ENCODE measurements around the gene ARHGAP28. TPM values are rescaled to one million over a fixed set of nuclear protein-coding genes. Genes with fewer than 3 reads are reported as not detected.

The ARHGAP28 gene
- total and polyA plus RNA-seq, 3 donors from 2014 or later, result 45.5 to 161 (median 76.8) TPM

DNA sequence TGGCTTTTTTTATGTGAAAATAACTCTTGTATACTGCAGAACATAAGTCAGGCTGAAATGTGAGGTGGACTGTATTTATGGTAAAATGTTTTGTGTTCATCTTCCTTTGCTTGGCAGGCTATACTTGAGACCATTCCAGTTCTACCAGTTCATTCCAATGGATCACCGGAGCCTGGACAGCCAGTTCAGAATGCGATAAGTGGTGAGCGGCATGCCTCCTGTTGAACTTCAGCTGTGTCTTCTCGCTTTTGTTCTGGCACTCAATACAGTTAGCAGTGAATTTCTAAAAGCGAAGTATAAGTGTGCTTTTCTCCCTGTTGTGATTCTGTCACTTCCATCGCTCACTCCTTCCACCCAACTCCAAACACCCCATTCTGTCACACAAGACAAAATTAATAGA, 138.5 kb downstream of the ARHGAP28 start:
- no peaks in the 10 kb centered on the region for H3K36me3 ChIP-seq (ENCODE audit: low read depth, missing control alignments)
- no peak overlapping the region for H3K27ac ChIP-seq
- H3K4me3 ChIP-seq, result no peak overlapping the region
- intact Hi-C loops (cut with DNase I; ENCODE audit: low total_unique reads), result no loop called here
- no peak for DNase-seq
- no peak for TF ChIP-seq POLR2A (IDR thresholded peaks at IDR 0.05)
- TF ChIP-seq, protein P1, sequence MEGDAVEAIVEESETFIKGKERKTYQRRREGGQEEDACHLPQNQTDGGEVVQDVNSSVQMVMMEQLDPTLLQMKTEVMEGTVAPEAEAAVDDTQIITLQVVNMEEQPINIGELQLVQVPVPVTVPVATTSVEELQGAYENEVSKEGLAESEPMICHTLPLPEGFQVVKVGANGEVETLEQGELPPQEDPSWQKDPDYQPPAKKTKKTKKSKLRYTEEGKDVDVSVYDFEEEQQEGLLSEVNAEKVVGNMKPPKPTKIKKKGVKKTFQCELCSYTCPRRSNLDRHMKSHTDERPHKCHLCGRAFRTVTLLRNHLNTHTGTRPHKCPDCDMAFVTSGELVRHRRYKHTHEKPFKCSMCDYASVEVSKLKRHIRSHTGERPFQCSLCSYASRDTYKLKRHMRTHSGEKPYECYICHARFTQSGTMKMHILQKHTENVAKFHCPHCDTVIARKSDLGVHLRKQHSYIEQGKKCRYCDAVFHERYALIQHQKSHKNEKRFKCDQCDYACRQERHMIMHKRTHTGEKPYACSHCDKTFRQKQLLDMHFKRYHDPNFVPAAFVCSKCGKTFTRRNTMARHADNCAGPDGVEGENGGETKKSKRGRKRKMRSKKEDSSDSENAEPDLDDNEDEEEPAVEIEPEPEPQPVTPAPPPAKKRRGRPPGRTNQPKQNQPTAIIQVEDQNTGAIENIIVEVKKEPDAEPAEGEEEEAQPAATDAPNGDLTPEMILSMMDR (IDR thresholded peaks at IDR 0.05), result no peak
- H3K4me1 ChIP-seq, result no peaks in the 10 kb centered on the region
- WGBS, 2 donors, result 94 to 96% methylated on average over 6 of the region's 6 CpGs
- H3K27me3 ChIP-seq, result no peaks in the 10 kb centered on the region
- H3K9me3 ChIP-seq, result no peaks in the 10 kb centered on the region

DNA sequence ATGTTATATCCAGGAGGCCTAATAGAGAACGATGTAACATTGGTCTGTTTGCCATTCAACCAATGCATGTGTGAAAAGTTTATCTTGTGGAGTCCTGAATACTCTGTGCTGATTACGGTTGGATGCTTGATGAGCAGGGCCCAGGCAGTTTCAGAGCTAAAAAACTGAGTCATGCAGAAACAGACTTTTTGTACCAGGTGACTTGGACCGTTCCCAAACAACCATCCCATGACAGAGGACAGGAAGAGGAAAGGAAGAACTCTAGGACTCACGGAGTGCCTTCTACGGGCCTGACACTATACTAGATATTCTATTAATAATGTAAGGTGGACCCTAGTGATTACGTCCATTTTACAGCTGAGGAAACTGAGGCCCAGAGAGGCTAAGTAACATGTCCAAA, 142.1 kb downstream of the ARHGAP28 start:
- Histone ChIP-seq H3K36me3 (ENCODE audit: low read depth, missing control alignments) (no peaks in the 10 kb centered on the region), H3K4me3 (no peak overlapping the region), H3K9me3 (no peaks in the 10 kb centered on the region), H3K4me1 (no peaks in the 10 kb centered on the region), H3K27ac (no peak overlapping the region), H3K27me3 (no peaks in the 10 kb centered on the region)
- 89 to 90% methylated on average over 6 of the region's 6 CpGs for WGBS, 2 donors
- no peak for DNase-seq
- intact Hi-C loops (cut with DNase I; ENCODE audit: low total_unique reads), result no loop called here
- TF ChIP-seq, protein P1 (IDR thresholded peaks at IDR 0.05), result no peak

DNA sequence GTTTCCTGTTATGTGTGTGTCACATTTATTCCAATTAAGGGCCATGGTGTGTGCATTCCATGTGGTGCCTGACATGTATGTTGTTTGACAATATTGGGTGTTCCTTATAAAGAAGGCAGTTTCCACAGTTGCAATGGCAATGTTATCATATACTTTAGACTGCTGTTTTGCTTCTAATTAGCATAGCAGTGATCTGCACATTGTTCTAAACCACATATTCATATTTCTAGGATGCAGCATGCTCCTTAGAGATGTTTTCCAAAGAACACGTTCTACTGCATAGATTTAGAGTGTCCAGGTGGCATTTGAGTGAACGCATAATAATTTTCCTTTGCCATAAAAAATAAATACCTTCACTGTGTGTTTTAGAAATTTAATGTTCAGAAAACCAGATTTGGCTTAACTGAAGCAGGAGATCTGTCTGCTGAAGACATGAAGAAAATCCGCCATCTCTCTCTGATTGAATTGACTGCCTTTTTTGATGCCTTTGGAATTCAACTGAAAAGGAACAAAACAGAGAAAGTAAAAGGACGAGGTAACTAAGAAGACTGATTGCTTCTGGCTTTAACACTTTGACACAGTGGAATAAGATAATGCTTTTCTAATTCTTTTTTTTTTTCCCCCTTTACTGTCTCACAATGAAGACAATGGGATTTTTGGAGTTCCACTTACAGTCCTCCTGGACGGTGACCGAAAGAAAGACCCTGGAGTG, 143.7 kb downstream of the ARHGAP28 start:
- H3K36me3 ChIP-seq (ENCODE audit: low read depth, missing control alignments), result no peaks in the 10 kb centered on the region
- WGBS, 2 donors, result 81 to 90% methylated on average over 6 of the region's 6 CpGs
- no peaks in the 10 kb centered on the region for H3K4me1 ChIP-seq
- no peak overlapping the region for H3K4me3 ChIP-seq
- TF ChIP-seq, protein P1 (IDR thresholded peaks at IDR 0.05), result no peak
- TF ChIP-seq POLR2A (IDR thresholded peaks at IDR 0.05), result no peak
- no peaks in the 10 kb centered on the region for H3K9me3 ChIP-seq
- no peak for DNase-seq
- intact Hi-C loops (cut with DNase I; ENCODE audit: low total_unique reads), result no loop called here
- H3K27ac ChIP-seq, result no peak overlapping the region
- H3K27me3 ChIP-seq, result no peaks in the 10 kb centered on the region

DNA sequence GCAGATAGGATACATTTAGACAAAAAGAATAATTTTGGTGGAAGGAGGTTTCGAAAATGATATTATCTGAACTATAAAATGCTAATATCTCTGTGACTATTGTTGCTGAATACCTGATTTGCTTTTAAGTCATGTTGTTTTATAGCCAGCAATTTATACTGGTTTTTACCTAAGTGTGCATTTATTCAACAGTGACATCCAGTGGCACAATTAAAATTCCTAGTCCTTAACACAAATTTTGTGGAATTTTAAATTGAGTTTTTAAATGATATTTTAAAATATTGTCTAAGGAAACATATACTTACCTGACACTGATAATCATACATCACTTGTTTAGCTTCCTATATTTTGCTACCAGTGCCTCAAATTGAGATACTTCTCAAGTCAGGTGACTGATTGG, 144.8 kb downstream of the ARHGAP28 start:
- Histone ChIP-seq H3K4me1 (no peaks in the 10 kb centered on the region), H3K9me3 (no peaks in the 10 kb centered on the region), H3K27me3 (no peaks in the 10 kb centered on the region), H3K27ac (no peak overlapping the region), H3K4me3 (no peak overlapping the region), H3K36me3 (ENCODE audit: low read depth, missing control alignments) (no peaks in the 10 kb centered on the region)
- DNase-seq, result no peak
- TF ChIP-seq, protein P1 (IDR thresholded peaks at IDR 0.05), result no peak
- 88 to 89% methylated on average over 1 of the region's 1 CpG for WGBS, 2 donors
- intact Hi-C loops (cut with DNase I; ENCODE audit: low total_unique reads), result no loop called here

DNA sequence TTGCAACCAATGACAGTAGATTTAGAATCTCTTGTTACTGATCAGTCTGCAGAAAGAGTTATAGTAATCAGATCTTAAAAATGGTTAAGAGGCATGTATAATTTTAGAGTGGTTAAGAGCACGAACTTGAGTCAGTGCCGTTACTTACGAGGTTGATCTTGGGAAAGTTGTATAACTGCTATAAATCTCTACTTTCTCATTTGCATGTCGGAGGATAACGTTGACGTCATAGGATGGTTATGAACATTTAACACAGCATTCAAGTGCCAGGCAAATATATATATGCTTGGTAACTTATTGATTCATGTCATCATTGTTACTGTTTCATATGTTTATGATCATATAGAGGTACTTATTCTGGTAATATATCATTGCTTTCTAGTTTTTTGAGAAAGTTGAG, 146.2 kb downstream of the ARHGAP28 start:
- H3K27ac ChIP-seq, result no peak overlapping the region
- peaks cover 7% of the 10 kb centered on the region for H3K4me1 ChIP-seq
- no peak for TF ChIP-seq POLR2A (IDR thresholded peaks at IDR 0.05)
- TF ChIP-seq, protein P1 (IDR thresholded peaks at IDR 0.05), result no peak
- H3K9me3 ChIP-seq, result no peaks in the 10 kb centered on the region
- H3K36me3 ChIP-seq (ENCODE audit: low read depth, missing control alignments), result no peaks in the 10 kb centered on the region
- no peak overlapping the region for H3K4me3 ChIP-seq
- no peaks in the 10 kb centered on the region for H3K27me3 ChIP-seq
- intact Hi-C loops (cut with DNase I; ENCODE audit: low total_unique reads), result no loop called here
- WGBS, 2 donors, result 90% methylated on average over 6 of the region's 6 CpGs
- no peak for DNase-seq
